SKM-1 treated with dmso at 0.1 percent for 144 hours (cell line): ENCODE results near the gene CCSER1.

Source experiments
- DNase-seq: peaks from one replicate; lab custom pipeline; 2025; ENCODE audit not compliant: unreplicated experiment; lab: John Stamatoyannopoulos, UW

Gene CCSER1

GRCh38 chr4:90189178-90189577, 62.0 kb downstream of the CCSER1 start:
- DNase-seq = no peak

DNA sequence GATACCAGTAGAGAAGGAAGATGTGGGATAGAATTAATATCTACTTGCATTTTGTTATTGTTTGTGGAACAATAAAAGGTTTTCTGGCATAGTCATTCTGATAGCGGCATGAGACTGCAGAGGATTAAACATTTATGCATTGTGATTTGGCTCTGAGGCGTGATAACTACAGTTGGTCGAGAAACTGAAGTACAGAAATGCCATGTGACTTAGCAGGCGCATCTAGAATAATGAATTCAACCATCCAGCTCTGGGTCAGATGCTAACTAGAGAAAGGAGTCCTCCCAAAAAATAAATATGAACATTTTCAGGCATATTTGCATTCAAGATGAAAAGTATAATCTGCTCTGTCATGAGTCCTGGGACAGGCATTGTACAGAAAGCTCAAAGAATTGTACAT, 62.8 kb downstream of the CCSER1 start:
- DNase-seq = no peak

DNA sequence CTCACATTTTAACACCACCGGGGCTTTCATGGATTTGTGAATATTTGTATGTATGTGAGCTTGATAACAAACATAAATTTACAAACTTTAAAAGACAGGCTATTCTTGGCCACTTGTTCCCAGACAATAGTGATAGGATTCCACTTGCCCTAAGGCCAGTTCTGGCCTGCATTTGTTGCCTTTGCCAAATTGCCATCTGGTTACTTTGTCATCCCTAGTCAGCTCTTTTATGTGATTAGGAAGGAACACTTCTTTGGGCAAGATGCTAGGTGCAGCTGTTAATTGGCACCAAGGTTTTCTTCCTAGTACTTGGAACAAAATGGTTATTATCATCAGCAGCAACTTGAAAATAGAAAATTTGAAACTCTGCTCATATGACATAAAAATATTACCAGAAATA, 63.3 kb downstream of the CCSER1 start:
- no peak for DNase-seq

DNA sequence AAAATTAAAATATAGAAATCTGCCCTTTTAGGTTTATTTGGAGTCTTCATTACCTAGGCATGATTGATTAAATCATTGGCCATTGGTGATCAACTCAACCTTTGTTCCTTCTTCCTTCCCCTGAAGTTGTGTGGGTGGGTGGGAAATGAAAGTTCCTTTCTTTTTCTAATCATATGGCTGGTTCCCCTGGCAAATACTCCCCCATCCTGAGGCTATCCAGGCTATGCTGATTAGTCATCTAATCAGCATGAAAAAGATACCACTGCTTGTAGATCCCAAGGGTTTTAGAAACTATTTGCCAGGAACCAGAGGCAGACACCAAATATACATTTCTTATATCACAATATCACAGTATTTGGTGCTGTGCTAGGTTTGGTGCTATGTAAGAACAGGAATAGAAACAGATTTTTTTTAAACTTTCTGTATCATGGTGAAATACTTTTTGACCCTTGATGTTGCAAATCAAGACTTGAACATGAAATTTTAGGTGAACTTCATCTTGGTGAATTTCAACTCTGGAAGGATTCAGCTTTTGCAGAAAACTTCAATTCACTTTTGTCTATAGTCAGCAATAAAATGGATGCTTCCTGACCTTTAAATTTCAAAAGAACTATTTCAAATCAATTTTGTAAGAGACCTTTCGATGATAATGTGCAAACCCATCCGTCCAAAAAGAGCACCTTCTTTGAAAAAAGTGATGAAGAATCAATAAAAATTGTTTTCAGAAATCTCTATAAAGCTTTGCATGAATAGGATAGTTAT, 71.1 kb downstream of the CCSER1 start:
- no peak for DNase-seq

DNA sequence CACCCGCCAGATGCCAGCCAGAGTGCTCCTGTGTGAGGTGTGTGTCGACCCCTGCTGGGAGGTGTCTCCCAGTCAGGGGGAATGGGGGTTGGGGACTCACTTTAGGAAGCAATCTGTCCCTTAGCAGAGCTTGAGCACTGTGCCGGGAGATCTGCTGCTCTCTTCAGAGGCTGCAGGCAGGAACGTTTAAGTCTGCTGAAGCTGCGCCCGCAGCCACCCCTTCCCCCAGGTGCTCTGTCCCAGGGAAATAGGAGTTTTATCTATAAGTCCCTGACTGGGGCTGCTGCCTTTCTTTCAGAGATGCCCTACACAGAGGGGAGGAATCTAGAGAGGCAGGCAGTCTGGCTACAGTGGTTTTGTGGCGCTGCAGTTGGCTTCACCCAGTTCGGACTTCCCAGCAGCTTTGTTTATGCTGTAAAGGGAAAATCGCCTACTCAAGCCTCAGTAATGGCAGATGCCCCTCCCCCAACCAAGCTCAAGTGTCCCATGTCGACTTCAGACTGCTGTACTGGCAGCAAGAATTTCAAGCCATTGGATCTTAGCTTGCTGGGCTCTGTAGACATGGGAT, 80.8 kb downstream of the CCSER1 start:
- DNase-seq = no peak

- peak; percentile 11 for DNase-seq
Measured at GRCh38 chr4:90209922-90210321, 82.7 kb downstream of the CCSER1 start.

DNA sequence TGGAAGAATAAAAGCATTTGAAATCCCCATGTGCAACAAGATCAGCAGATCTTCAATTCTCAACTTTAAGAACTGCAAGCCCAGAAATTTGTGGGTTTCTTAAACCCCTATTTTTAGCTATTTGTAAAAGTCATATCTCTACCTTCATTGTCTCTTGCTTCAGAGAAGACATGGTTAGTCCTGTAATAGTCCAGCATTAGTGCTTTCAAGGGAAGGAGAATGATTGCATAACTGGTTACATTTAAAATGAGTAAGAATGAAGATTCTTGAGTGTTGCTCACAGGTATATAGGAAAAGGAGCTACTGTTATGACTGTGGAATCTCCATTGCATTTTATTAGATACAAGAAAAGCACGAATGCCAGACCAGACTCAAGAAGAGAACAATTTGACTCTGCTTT, 84.0 kb downstream of the CCSER1 start:
- DNase-seq = no peak

DNA sequence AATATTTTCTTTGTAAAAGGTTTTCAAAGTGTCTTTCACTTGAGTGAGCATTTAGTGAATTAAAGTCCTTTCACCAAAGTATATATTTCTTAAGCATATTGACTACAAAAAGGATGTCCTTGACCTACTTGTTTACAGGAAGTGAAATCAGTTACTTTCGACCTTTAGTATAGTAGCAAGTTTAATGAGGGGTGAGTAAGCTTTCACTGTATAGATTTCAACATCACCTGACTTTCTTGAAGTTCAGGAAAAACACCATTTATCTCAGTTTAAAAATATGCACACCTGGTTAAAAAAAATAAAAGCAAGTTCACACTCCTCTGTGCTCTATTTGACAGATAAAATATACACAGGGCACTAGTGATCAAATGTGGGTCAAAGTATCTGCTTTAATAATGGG, 88.1 kb downstream of the CCSER1 start:
- no peak for DNase-seq

DNA sequence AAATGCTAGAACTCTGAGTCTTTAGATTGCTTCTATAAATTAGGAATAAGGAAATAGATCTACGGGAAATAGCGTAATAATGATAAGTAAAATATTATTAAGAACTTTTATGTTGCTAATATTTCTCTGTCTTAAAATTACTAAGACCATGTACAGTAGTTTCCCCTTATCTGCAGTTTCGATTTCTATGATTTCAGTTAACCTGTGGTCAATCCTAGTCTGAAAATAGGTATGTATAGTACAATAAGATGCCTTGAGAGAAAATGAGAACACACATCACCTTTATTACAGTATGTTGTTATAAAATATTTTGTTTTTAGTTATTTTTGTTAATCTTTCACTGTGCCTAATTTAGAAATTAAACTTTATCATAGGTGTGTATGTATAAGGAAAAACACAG, 92.6 kb downstream of the CCSER1 start:
- DNase-seq = no peak

GRCh38 chr4:90220459-90220858, 93.3 kb downstream of the CCSER1 start:
- no peak for DNase-seq

GRCh38 chr4:90226734-90227133, 99.5 kb downstream of the CCSER1 start:
- no peak for DNase-seq

GRCh38 chr4:90227177-90227576, 100.0 kb downstream of the CCSER1 start:
- DNase-seq = no peak

DNA sequence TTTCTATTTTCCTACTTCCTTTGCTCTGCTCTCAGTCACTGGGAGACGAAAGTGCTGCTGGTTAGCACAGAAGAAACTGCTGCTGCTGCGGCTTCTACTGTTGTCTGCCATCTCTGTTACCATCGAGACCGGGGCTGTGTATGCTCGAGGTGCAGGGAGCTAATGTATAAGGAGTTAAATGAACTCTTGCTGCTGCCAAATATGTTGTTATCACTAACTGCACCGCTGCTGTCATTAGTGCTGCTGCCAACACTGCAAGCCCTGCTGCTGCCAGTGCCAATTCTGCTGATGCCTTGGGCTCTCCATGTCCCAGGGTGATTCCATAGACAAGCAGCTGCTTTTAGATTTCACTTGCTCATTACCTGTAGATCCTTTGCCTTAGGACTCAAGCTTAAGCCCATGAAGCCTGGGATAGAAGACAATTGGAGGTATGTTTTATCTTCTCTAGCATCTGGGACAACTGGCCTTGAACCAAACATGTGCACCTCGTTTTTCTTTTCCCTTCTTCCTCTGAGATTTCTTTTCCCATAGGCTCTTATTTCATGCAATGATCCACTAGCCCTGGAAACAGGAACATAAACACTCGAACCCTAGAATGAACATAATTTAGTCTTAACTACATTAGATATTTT, 107.8 kb downstream of the CCSER1 start:
- DNase-seq = no peak

GRCh38 chr4:90237751-90238530, 110.7 kb downstream of the CCSER1 start:
- DNase-seq = no peak

DNA sequence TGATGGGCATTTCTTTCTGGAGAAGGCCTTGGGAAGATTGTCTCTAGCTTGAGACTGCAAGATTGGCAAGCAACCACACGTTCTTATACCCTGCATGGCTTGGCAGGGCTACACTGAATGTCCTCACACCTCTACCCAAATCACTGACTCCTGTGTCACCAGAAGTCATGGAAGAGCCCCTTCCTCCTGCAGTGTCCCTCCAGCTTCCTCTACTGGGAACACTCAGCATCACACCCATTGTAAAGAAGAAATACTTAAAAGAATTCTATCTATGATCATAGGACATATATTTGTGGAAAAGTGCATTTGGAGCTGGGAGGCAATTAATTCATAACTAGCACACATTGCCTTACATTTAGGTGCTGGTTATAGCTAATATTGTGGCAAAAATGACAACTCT, 113.1 kb downstream of the CCSER1 start:
- no peak for DNase-seq

DNA sequence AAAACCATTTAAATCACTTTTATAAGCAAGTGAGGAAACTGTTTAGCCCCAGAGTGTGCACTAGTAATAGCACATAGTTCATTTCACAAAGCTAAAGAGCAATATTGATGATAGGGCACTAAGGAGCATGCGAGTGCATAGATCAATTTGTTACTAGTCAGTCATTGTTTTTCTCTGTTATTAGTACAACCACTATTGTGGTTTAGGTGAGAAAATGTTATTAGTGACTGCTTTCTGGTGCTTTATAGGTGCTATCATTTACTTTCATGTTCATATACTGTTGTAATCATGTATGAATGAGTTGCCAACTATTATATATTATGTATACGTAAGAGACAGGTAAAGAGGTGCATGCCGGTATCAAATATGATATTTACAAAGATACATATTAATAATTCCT, 113.8 kb downstream of the CCSER1 start:
- DNase-seq = no peak

DNA sequence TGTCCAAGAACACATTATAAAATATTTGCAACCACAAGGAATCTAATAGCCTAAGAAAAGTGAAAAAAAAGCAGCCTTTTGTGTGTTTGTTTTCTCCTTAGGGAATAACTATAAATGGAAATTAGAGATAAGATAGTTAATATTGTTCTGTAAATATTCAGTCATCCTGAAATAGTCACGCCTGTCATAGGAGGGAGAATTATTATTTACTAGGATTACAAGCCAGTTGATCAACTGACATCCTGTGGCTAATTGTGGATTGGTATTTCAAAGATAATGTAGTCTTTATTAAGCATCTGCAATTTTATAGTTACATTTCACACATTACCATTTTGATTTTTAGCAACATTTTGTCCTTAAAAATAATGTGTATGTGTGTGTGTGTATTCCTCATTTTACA, 118.6 kb downstream of the CCSER1 start:
- no peak for DNase-seq

DNA sequence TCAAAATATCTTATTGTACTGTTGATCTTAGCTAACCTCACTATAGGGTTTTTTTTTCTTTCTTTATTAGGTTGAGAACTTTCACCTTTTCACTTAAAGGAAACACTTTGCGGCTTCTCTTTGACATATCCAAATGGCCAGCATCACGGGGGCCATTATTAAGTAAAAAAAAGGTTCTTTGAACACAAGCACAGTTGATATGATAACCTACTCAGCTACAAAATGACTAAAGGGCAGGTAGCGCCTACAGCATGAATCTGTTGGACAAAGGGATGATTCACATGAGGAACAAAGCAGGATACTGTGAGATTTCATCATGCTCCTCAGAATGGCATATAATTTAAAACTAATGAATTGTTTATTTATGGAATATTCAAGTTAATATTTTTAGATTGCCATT, 119.6 kb downstream of the CCSER1 start:
- no peak for DNase-seq

- no peak for DNase-seq
Measured at GRCh38 chr4:90254357-90254756, 127.2 kb downstream of the CCSER1 start.

DNA sequence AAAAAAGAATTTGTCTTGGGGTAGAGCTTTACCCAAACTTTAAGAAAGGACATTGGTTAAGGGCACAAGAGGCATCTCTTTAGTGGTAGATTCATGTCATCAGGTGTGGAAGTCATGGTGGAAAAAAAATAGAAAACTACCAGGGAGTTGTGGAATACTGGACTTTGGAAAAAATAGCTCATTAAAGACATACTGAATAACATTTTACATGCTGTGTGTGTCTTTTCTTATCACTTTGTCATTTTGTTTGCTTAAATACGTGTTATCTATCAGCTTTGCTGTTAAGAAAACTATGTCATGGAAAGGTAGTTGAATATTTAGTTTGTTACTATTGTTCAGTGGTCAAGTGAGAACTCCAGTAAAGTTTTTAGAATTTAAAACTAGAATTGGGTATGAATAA, 147.0 kb downstream of the CCSER1 start:
- no peak for DNase-seq

- no peak for DNase-seq
Measured at GRCh38 chr4:90280954-90281353, 153.8 kb downstream of the CCSER1 start.
